K562 (cell line): ENCODE results near the gene TALDO1. TPM values are rescaled to one million over a fixed set of nuclear protein-coding genes. Genes with fewer than 3 reads are reported as not detected.

Experiments
- E2F3 ChIP-seq: fragments of 250-450 bp; sonication (Bioruptor Pico); IDR thresholded peaks from 2 replicates; pipeline ENCODE4 v1.4.0; 2020; ENCODE audit warnings: mild to moderate bottlenecking
- E4F1 ChIP-seq: fragments of 250-450 bp; sonication (Bioruptor Pico); IDR thresholded peaks from 2 replicates; pipeline ENCODE4 v1.5.0; 2021; ENCODE audit warnings: mild to moderate bottlenecking, borderline replicate concordance
- ELF4 ChIP-seq: fragments of 450-650 bp; formaldehyde crosslinking; IDR thresholded peaks from 2 replicates; pipeline ENCODE4 v1.4.0; 2022; ENCODE audit warnings: missing genetic modification characterization
- HES1 ChIP-seq: fragments of 450-650 bp; IDR thresholded peaks from 2 replicates; pipeline ENCODE4 v1.6.1; 2016; ENCODE audit warnings: low read depth, mild to moderate bottlenecking, moderate library complexity
- ID3 ChIP-seq, 2 experiments: fragments of 250-450 bp in 1 of 2; fragments of 450-650 bp in 1 of 2; sonication (Bioruptor Pico) in 1 of 2; IDR thresholded peaks; 2 replicates each; pipeline versions ENCODE4 v1.6.1 to v1.8.0; 2016 to 2021; ENCODE audit warnings: mild to moderate bottlenecking in 2 of 2, moderate library complexity in 2 of 2, missing compliant biosample characterization in 1 of 2, missing genetic modification characterization in 1 of 2
- MEIS2 ChIP-seq: fragments of 450-650 bp; IDR thresholded peaks from 2 replicates; pipeline ENCODE4 v1.6.1; 2014; ENCODE audit warnings: mild to moderate bottlenecking; ENCODE audit not compliant: partially characterized antibody
- MTA3 ChIP-seq: fragments of 450-650 bp; formaldehyde crosslinking; IDR thresholded peaks from 2 replicates; pipeline ENCODE4 v1.6.1; 2017; ENCODE audit warnings: mild to moderate bottlenecking, borderline replicate concordance
- MXD1 ChIP-seq: fragments of 250-450 bp; sonication (Bioruptor Pico); IDR thresholded peaks from 2 replicates; pipeline ENCODE4 v1.8.0; 2021; ENCODE audit warnings: borderline replicate concordance, mild to moderate bottlenecking, moderate library complexity; ENCODE audit not compliant: poor library complexity, severe bottlenecking
- POU5F1 ChIP-seq: fragments of 150-350 bp; IDR thresholded peaks from 2 replicates; pipeline ENCODE4 v1.6.1; 2014; ENCODE audit warnings: borderline replicate concordance, low read length, low read depth, mild to moderate bottlenecking; ENCODE audit not compliant: partially characterized antibody
- RBM15 ChIP-seq: fragments of 200-400 bp; formaldehyde crosslinking; IDR thresholded peaks from 2 replicates; pipeline ENCODE4 v1.6.1; 2018; ENCODE audit warnings: mild to moderate bottlenecking, low read length, moderate library complexity; ENCODE audit not compliant: insufficient read depth
- SIN3B ChIP-seq: fragments of 450-650 bp; IDR thresholded peaks from 2 replicates; pipeline ENCODE4 v1.6.1; 2017; ENCODE audit warnings: low read depth, mild to moderate bottlenecking, moderate library complexity
- SOX6 ChIP-seq: fragments of 450-650 bp; IDR thresholded peaks from 2 replicates; pipeline ENCODE4 v1.6.1; 2014; ENCODE audit warnings: mild to moderate bottlenecking
- SRSF3 ChIP-seq: fragments of 200-400 bp; formaldehyde crosslinking; IDR thresholded peaks from 2 replicates; pipeline ENCODE4 v1.6.1; 2016; ENCODE audit warnings: mild to moderate bottlenecking, low read length, moderate library complexity; ENCODE audit not compliant: insufficient read depth
- TAF7 ChIP-seq: fragments of 450-650 bp; IDR thresholded peaks from 2 replicates; pipeline ENCODE4 v1.6.1; 2016; ENCODE audit warnings: missing genetic modification characterization, missing compliant biosample characterization
- TCF7L2 ChIP-seq: fragments of 150-350 bp; IDR thresholded peaks from 2 replicates; pipeline ENCODE4 v1.6.1; 2016; ENCODE audit warnings: low read depth, mild to moderate bottlenecking, low read length, moderate library complexity
- THAP7 ChIP-seq: fragments of 250-450 bp; sonication (Bioruptor Pico); IDR thresholded peaks from 2 replicates; pipeline ENCODE4 v1.5.0; 2021
- ZNF143 ChIP-seq: sonication (generic); formaldehyde crosslinking; IDR thresholded peaks from 2 replicates; pipeline ENCODE4 v1.9.0; 2022; ENCODE audit warnings: mild to moderate bottlenecking, missing genetic modification reagents
- ZNF518B ChIP-seq: fragments of 250-450 bp; sonication (Bioruptor Pico); IDR thresholded peaks from 2 replicates; pipeline ENCODE4 v1.5.0; 2021; ENCODE audit warnings: mild to moderate bottlenecking, moderate library complexity
- polyA plus RNA-seq, 8 experiments: library from polyadenylated mRNA; depleted of rRNA in 4 of 8; stranded (reverse) in 5 of 8; unstranded in 3 of 8; fragments of >200 nt; fragmentation: Nextera tagmentation in 2 of 8; fragmentation: Illumina TruSeq in 1 of 8; extraction: Ambion mirVana in 2 of 8; extraction: Trizol in 1 of 8; gene quantifications; 2 replicates each; pipeline versions ENCODE4 v1.2.1 to v1.2.3, GENCODE V29; 2011 to 2014; ENCODE audit warnings: inconsistent platforms in 1 of 8, missing spikeins in 1 of 8
- total RNA-seq, 7 experiments: library from RNA; depleted of rRNA in 6 of 7; stranded (reverse); fragments of >200 nt in 6 of 7; fragmentation: Illumina TruSeq in 2 of 7; extraction: Trizol in 2 of 7; gene quantifications; 2 replicates each; pipeline versions ENCODE4 v1.2.1 to v1.2.3, GENCODE V29; 2011 to 2021; ENCODE audit warnings: low replicate concordance in 1 of 7

Gene TALDO1
- total and polyA plus RNA-seq, 9 of the 15 experiments (the other 6 are each of a cell fraction or from before 2014, with no cell fraction given) = 260 to 541 (median 441) TPM

GRCh38 chr11:797296-798092 is 50.2 kb downstream of the TALDO1 start (continued):
- TF ChIP-seq E4F1 (CRISPR knock-in tag) (no peak), ZNF518B (CRISPR knock-in tag) (no peak), MXD1 (CRISPR knock-in tag) (peak; percentile 44), POU5F1 (no peak), E2F3 (CRISPR knock-in tag) (no peak), TAF7 (no peak), SRSF3 (no peak), MTA3 (no peak), THAP7 (CRISPR knock-in tag) (no peak), SIN3B (no peak), MEIS2 (no peak), ELF4 (no peak), RBM15 (no peak), HES1 (no peak), TCF7L2 (no peak), ID3 (CRISPR knock-in tag; IDR thresholded peaks at IDR 0.05) (no peak), ID3 (tag; IDR thresholded peaks at IDR 0.05) (no peak), ZNF143 (CRISPR knock-in tag) (peak; percentile 40; the same call in 1 of the 2 replicates), SOX6 (no peak)
